ENCODE measurements around the gene FRS3.

GRCh38 chr6:41796474-41796873, 16.8 kb upstream of the FRS3 start:
- no peak for TF ChIP-seq SIN3A (IDR thresholded peaks at IDR 0.05; ENCODE audit: borderline replicate concordance, insufficient read depth, low read length)
- TF ChIP-seq TAF1 (IDR thresholded peaks at IDR 0.05; ENCODE audit: borderline replicate concordance, insufficient read depth, low read length) = no peak
- no peak for TF ChIP-seq POLR2AphosphoS5 (IDR thresholded peaks at IDR 0.05; ENCODE audit: low read depth, low read length)
- no peak for TF ChIP-seq REST (IDR thresholded peaks at IDR 0.05; ENCODE audit: insufficient read depth in 1 of 2, low read depth in 2 of 2, low read length in 2 of 2)
